Rectal smooth muscle tissue (tissue), 1 donor: ENCODE results near the gene RAD9A.

Source experiments
- H3K27ac ChIP-seq: one replicate; pipeline ENCODE4 v1.7.0; 2013; ENCODE audit warnings: low read depth, low read length, inconsistent platforms
- H3K27me3 ChIP-seq: one replicate; pipeline ENCODE4 v1.7.0; 2013; ENCODE audit warnings: low read length; ENCODE audit not compliant: control insufficient read depth, insufficient read depth
- H3K36me3 ChIP-seq: one replicate; pipeline ENCODE4 v1.7.0; 2013; ENCODE audit warnings: low read length; ENCODE audit not compliant: control insufficient read depth, insufficient read depth
- H3K4me1 ChIP-seq: one replicate; pipeline ENCODE4 v1.7.0; 2013; ENCODE audit warnings: low read length; ENCODE audit not compliant: control insufficient read depth, insufficient read depth
- H3K4me3 ChIP-seq: one replicate; pipeline ENCODE4 v1.7.0; 2013; ENCODE audit warnings: low read length
- H3K9ac ChIP-seq: one replicate; pipeline ENCODE4 v1.7.0; 2013; ENCODE audit warnings: low read length

Gene RAD9A

GRCh38 chr11:67391304-67392182, at the start of gene RAD9A:
Gene RAD9A, plus strand, starts transcription at chr11:67391986. Its CDS starts 59 bp downstream, at chr11:67392045.
- Histone ChIP-seq H3K4me1 (peaks cover 9% of the 10 kb centered on the region), H3K27ac (peak within 1 kb of the TSS; percentile 87), H3K9ac (peak within 1 kb of the TSS; percentile 62), H3K4me3 (peak within 1 kb of the TSS; percentile 91), H3K27me3 (no peaks in the 10 kb centered on the region), H3K36me3 (no peaks in the 10 kb centered on the region)

GRCh38 chr11:67344264-67344663, 47.5 kb upstream of the RAD9A start:
- Histone ChIP-seq H3K9ac (no peak overlapping the region), H3K27ac (no peak overlapping the region), H3K4me3 (no peak overlapping the region), H3K27me3 (no peaks in the 10 kb centered on the region), H3K36me3 (no peaks in the 10 kb centered on the region), H3K4me1 (no peaks in the 10 kb centered on the region)

GRCh38 chr11:67345247-67345919, 46.4 kb upstream of the RAD9A start:
- H3K27me3 ChIP-seq = no peaks in the 10 kb centered on the region
- peak overlapping the region; percentile 10 for H3K9ac ChIP-seq
- no peaks in the 10 kb centered on the region for H3K4me1 ChIP-seq
- no peak overlapping the region for H3K4me3 ChIP-seq
- no peaks in the 10 kb centered on the region for H3K36me3 ChIP-seq
- H3K27ac ChIP-seq = no peak overlapping the region

- Histone ChIP-seq H3K27me3 (no peaks in the 10 kb centered on the region), H3K36me3 (no peaks in the 10 kb centered on the region), H3K4me3 (no peak overlapping the region), H3K27ac (no peak overlapping the region), H3K9ac (peak overlapping the region; percentile 10), H3K4me1 (no peaks in the 10 kb centered on the region)
Measured at GRCh38 chr11:67345920-67346819, 45.6 kb upstream of the RAD9A start.

GRCh38 chr11:67347964-67348749, 43.6 kb upstream of the RAD9A start:
- Histone ChIP-seq H3K27ac (no peak overlapping the region), H3K36me3 (peaks cover 5% of the 10 kb centered on the region), H3K27me3 (no peaks in the 10 kb centered on the region), H3K9ac (no peak overlapping the region), H3K4me3 (no peak overlapping the region), H3K4me1 (peaks cover 8% of the 10 kb centered on the region)

GRCh38 chr11:67349036-67349435, 42.8 kb upstream of the RAD9A start:
- Histone ChIP-seq H3K9ac (no peak overlapping the region), H3K4me3 (no peak overlapping the region), H3K4me1 (peaks cover 11% of the 10 kb centered on the region), H3K27ac (no peak overlapping the region), H3K36me3 (peaks cover 5% of the 10 kb centered on the region), H3K27me3 (no peaks in the 10 kb centered on the region)

GRCh38 chr11:67349457-67349856, 42.3 kb upstream of the RAD9A start:
- H3K4me3 ChIP-seq = no peak overlapping the region
- peaks cover 15% of the 10 kb centered on the region for H3K4me1 ChIP-seq
- H3K36me3 ChIP-seq = peaks cover 5% of the 10 kb centered on the region
- H3K27me3 ChIP-seq = no peaks in the 10 kb centered on the region
- no peak overlapping the region for H3K9ac ChIP-seq
- no peak overlapping the region for H3K27ac ChIP-seq

GRCh38 chr11:67349928-67350465, 41.8 kb upstream of the RAD9A start:
- Histone ChIP-seq H3K9ac (no peak overlapping the region), H3K36me3 (peaks cover 5% of the 10 kb centered on the region), H3K4me3 (no peak overlapping the region), H3K4me1 (peaks cover 21% of the 10 kb centered on the region), H3K27ac (no peak overlapping the region), H3K27me3 (no peaks in the 10 kb centered on the region)

- H3K36me3 ChIP-seq = peaks cover 5% of the 10 kb centered on the region
- H3K27ac ChIP-seq = peak overlapping the region; percentile 58
- H3K4me1 ChIP-seq = peaks cover 30% of the 10 kb centered on the region
- H3K9ac ChIP-seq = peak overlapping the region; percentile 39
- peak overlapping the region; percentile 29 for H3K4me3 ChIP-seq
- no peaks in the 10 kb centered on the region for H3K27me3 ChIP-seq
Measured at GRCh38 chr11:67351275-67352005, 40.3 kb upstream of the RAD9A start.

GRCh38 chr11:67352546-67353316, 39.1 kb upstream of the RAD9A start:
- Histone ChIP-seq H3K4me1 (peaks cover 30% of the 10 kb centered on the region), H3K4me3 (peak overlapping the region; percentile 92)

More at GRCh38 chr11:67352546-67353316, 39.1 kb upstream of the RAD9A start:
- H3K9ac ChIP-seq = peak overlapping the region; percentile 84
- H3K36me3 ChIP-seq = peaks cover 5% of the 10 kb centered on the region
- no peaks in the 10 kb centered on the region for H3K27me3 ChIP-seq
- peak overlapping the region; percentile 98 for H3K27ac ChIP-seq
